Measurements from ENCODE around the gene SLC6A9.

- TF ChIP-seq, protein P1, sequence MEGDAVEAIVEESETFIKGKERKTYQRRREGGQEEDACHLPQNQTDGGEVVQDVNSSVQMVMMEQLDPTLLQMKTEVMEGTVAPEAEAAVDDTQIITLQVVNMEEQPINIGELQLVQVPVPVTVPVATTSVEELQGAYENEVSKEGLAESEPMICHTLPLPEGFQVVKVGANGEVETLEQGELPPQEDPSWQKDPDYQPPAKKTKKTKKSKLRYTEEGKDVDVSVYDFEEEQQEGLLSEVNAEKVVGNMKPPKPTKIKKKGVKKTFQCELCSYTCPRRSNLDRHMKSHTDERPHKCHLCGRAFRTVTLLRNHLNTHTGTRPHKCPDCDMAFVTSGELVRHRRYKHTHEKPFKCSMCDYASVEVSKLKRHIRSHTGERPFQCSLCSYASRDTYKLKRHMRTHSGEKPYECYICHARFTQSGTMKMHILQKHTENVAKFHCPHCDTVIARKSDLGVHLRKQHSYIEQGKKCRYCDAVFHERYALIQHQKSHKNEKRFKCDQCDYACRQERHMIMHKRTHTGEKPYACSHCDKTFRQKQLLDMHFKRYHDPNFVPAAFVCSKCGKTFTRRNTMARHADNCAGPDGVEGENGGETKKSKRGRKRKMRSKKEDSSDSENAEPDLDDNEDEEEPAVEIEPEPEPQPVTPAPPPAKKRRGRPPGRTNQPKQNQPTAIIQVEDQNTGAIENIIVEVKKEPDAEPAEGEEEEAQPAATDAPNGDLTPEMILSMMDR (conservative IDR thresholded peaks at IDR 0.05 in 1 of 2, IDR thresholded peaks at IDR 0.05 in 1 of 2; ENCODE audit: extremely low read depth in 1 of 2, insufficient read depth in 1 of 2, low read depth in 1 of 2, low read length in 2 of 2) = no peak
- TF ChIP-seq EZH2 (IDR thresholded peaks at IDR 0.05; ENCODE audit: borderline replicate concordance, low read length) = no peak
Measured at GRCh38 chr1:43949678-43950077, 81.6 kb downstream of the SLC6A9 start.
